ENCODE results near the gene GSTK1.
"Not testable (repeated sequence)": the region's sequence is repeated elsewhere in the genome, so short reads cannot be mapped to it uniquely, and the experiment has no call there.

GSTK1 gene

GRCh38 chr7:143239813-143240212 is 23.4 kb upstream of the GSTK1 start:
- DNase-seq (ENCODE audit: low spot score), result no peak

- DNase-seq (ENCODE audit: low spot score), result peak; percentile 85
These were observed 22.7 kb upstream of the GSTK1 start for GRCh38 chr7:143240291-143241168.

GRCh38 chr7:143242306-143242705 is 20.9 kb upstream of the GSTK1 start:
- DNase-seq (ENCODE audit: low spot score), result no peak

- DNase-seq (ENCODE audit: low spot score), result no peak
These were observed 20.1 kb upstream of the GSTK1 start for GRCh38 chr7:143243111-143243510.

- DNase-seq (ENCODE audit: low spot score), result no peak
These were observed 19.6 kb upstream of the GSTK1 start for GRCh38 chr7:143243614-143244013.

- DNase-seq (ENCODE audit: low spot score), result no peak
These were observed 18.9 kb upstream of the GSTK1 start for GRCh38 chr7:143244321-143244720.

- no peak for DNase-seq (ENCODE audit: low spot score)
These were observed 18.1 kb upstream of the GSTK1 start for GRCh38 chr7:143245123-143245522.

- no peak for DNase-seq (ENCODE audit: low spot score)
These were observed 15.9 kb upstream of the GSTK1 start for GRCh38 chr7:143247372-143247771.

- DNase-seq (ENCODE audit: low spot score), result no peak
These were observed 14.4 kb upstream of the GSTK1 start for GRCh38 chr7:143248761-143249354.

- no peak for DNase-seq (ENCODE audit: low spot score)
These were observed 13.0 kb upstream of the GSTK1 start for GRCh38 chr7:143250199-143250598.

- no peak for DNase-seq (ENCODE audit: low spot score)
These were observed 12.4 kb upstream of the GSTK1 start for GRCh38 chr7:143250822-143251221.

GRCh38 chr7:143252006-143252405 is 11.2 kb upstream of the GSTK1 start:
- no peak for DNase-seq (ENCODE audit: low spot score)

GRCh38 chr7:143255564-143255963 is 7.7 kb upstream of the GSTK1 start:
- DNase-seq (ENCODE audit: low spot score), result peak; percentile 69

GRCh38 chr7:143256325-143256724 is 6.9 kb upstream of the GSTK1 start:
- no peak for DNase-seq (ENCODE audit: low spot score)

- DNase-seq (ENCODE audit: low spot score), result no peak
These were observed 6.3 kb upstream of the GSTK1 start for GRCh38 chr7:143256932-143257331.

GRCh38 chr7:143257501-143257900 is 5.7 kb upstream of the GSTK1 start:
- peak; percentile 51 for DNase-seq (ENCODE audit: low spot score)

GRCh38 chr7:143258831-143259230 is 4.4 kb upstream of the GSTK1 start:
- no peak for DNase-seq (ENCODE audit: low spot score)

GRCh38 chr7:143259765-143260164 is 3.5 kb upstream of the GSTK1 start:
- no peak for DNase-seq (ENCODE audit: low spot score)

- DNase-seq (ENCODE audit: low spot score), result no peak
These were observed 1.3 kb upstream of the GSTK1 start for GRCh38 chr7:143261901-143262300.

- not testable (repeated sequence) for DNase-seq (ENCODE audit: low spot score)
These were observed 941 bp downstream of the GSTK1 start for GRCh38 chr7:143264196-143264568.

GRCh38 chr7:143265017-143265693 is 1.9 kb downstream of the GSTK1 start:
- peak; percentile 90 for DNase-seq (ENCODE audit: low spot score)

GRCh38 chr7:143269251-143269650 is 6.0 kb downstream of the GSTK1 start:
- DNase-seq (ENCODE audit: low spot score), result no peak

GRCh38 chr7:143271240-143271639 is 8.0 kb downstream of the GSTK1 start:
- no peak for DNase-seq (ENCODE audit: low spot score)

Measured in COLO829 (cell line).